Muscle layer of colon (tissue), 2 donors: Measurements from ENCODE around the gene BMP8B.
"Not testable (repeated sequence)": the region's sequence is repeated elsewhere in the genome, so short reads cannot be mapped to it uniquely, and the experiment has no call there.

Source experiments
- H3K27ac ChIP-seq: one replicate; pipeline ENCODE4 v1.7.0; 2013; ENCODE audit warnings: low read depth, mild to moderate bottlenecking, low read length, moderate library complexity
- H3K27me3 ChIP-seq, 2 donors: one replicate each; pipeline ENCODE4 v1.7.0; 2013; ENCODE audit warnings: low read length in 2 of 2, mild to moderate bottlenecking in 2 of 2; ENCODE audit not compliant: insufficient read depth in 2 of 2, control insufficient read depth in 1 of 2
- H3K36me3 ChIP-seq: one replicate; pipeline ENCODE4 v1.7.0; 2013; ENCODE audit warnings: mild to moderate bottlenecking, low read length; ENCODE audit not compliant: insufficient read depth
- H3K4me1 ChIP-seq: one replicate; pipeline ENCODE4 v1.7.0; 2013; ENCODE audit warnings: mild to moderate bottlenecking, low read length; ENCODE audit not compliant: insufficient read depth
- H3K4me3 ChIP-seq, 2 donors: one replicate each; pipeline ENCODE4 v1.7.0; 2013; ENCODE audit warnings: low read length in 2 of 2, low read depth in 1 of 2, mild to moderate bottlenecking in 1 of 2, moderate library complexity in 1 of 2
- H3K9ac ChIP-seq: one replicate; pipeline ENCODE4 v1.7.0; 2013; ENCODE audit warnings: low read length
- H3K9me3 ChIP-seq: one replicate; pipeline ENCODE4 v1.7.0; 2013; ENCODE audit warnings: mild to moderate bottlenecking, low read length
- donor health status: abdominal sarcoma.
- donor health status: Adenocarcinoma of cecum.

The BMP8B gene

GRCh38 chr1:39826583-39826982, 37.9 kb upstream of the BMP8B start:
- H3K4me3 ChIP-seq: no peak overlapping the region
- H3K9ac ChIP-seq: no peak overlapping the region
- no peak overlapping the region for H3K27ac ChIP-seq
- no peaks in the 10 kb centered on the region for H3K9me3 ChIP-seq
- no peaks in the 10 kb centered on the region for H3K4me1 ChIP-seq
- peaks cover 0 to 4% of the 10 kb centered on the region in 2 donors for H3K27me3 ChIP-seq
- no peaks in the 10 kb centered on the region for H3K36me3 ChIP-seq

GRCh38 chr1:39825432-39825941, 36.8 kb upstream of the BMP8B start:
- H3K9ac ChIP-seq: no peak overlapping the region
- no peaks in the 10 kb centered on the region for H3K9me3 ChIP-seq
- H3K27ac ChIP-seq: no peak overlapping the region
- H3K36me3 ChIP-seq: no peaks in the 10 kb centered on the region
- H3K4me3 ChIP-seq: no peak overlapping the region
- H3K4me1 ChIP-seq: no peaks in the 10 kb centered on the region
- peaks cover 0 to 4% of the 10 kb centered on the region in 2 donors for H3K27me3 ChIP-seq

- H3K9me3 ChIP-seq, H3K4me3 ChIP-seq, H3K27me3 ChIP-seq, H3K9ac ChIP-seq, H3K27ac ChIP-seq, H3K4me1 ChIP-seq, H3K36me3 ChIP-seq: not testable (repeated sequence)
Measured at GRCh38 chr1:39823450-39823849, 34.8 kb upstream of the BMP8B start.

DNA sequence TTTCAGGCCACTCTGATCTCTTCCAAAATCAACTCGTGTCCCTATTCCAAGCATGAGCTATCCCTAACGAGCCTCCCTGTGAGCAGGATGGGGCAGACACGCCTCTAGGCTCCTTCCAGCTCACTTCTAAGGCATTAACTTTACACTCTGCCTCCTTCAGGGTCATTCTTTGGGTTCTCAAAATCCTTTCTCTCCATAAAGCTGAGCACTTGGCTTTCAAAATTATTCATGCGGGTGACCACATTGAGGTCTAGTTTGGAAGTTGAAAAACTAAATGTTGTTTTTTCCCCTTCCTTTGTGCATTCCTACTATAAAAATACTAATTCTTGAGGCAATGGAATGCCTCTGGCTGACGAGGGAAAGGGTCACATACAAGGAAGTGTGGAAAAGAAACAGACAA, 33.5 kb upstream of the BMP8B start:
- H3K9me3 ChIP-seq: no peaks in the 10 kb centered on the region
- H3K4me1 ChIP-seq: no peaks in the 10 kb centered on the region
- H3K36me3 ChIP-seq: no peaks in the 10 kb centered on the region
- H3K9ac ChIP-seq: no peak overlapping the region
- peaks cover 0 to 7% of the 10 kb centered on the region in 2 donors for H3K27me3 ChIP-seq
- H3K4me3 ChIP-seq: no peak overlapping the region
- no peak overlapping the region for H3K27ac ChIP-seq

- Histone ChIP-seq H3K27me3 (peaks cover 0 to 7% of the 10 kb centered on the region in 2 donors), H3K9ac (no peak overlapping the region), H3K36me3 (no peaks in the 10 kb centered on the region), H3K4me3 (no peak overlapping the region), H3K27ac (no peak overlapping the region), H3K9me3 (no peaks in the 10 kb centered on the region), H3K4me1 (no peaks in the 10 kb centered on the region)
Measured at GRCh38 chr1:39819091-39819812, 30.6 kb upstream of the BMP8B start.

DNA sequence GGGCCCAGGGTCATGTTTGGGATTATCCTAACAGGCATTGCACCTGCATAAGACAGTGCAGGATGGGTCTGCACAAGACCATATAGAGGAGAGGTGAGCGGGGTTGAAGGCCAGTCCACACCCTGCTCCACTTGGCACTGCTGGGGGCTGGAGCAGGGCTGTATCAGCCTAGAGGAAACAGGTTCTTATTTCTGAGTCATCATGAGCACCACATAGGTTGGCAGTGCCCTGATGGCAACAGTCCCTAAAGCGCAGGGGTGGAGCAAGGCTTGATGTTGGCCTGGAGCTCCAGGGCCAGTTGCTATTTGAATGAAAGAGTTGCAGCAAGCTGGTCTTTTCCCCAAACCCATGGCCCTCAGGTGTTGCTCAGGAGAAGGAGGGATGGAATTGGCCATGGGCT, 29.8 kb upstream of the BMP8B start:
- no peaks in the 10 kb centered on the region for H3K9me3 ChIP-seq
- no peaks in the 10 kb centered on the region for H3K36me3 ChIP-seq
- H3K9ac ChIP-seq: no peak overlapping the region
- H3K4me3 ChIP-seq: no peak overlapping the region
- H3K4me1 ChIP-seq: no peaks in the 10 kb centered on the region
- H3K27ac ChIP-seq: no peak overlapping the region
- H3K27me3 ChIP-seq: peaks cover 0 to 3% of the 10 kb centered on the region in 2 donors

- not testable (repeated sequence) for H3K27me3 ChIP-seq
Measured at GRCh38 chr1:39817091-39817932, 28.6 kb upstream of the BMP8B start.

GRCh38 chr1:39816415-39817090, 27.9 kb upstream of the BMP8B start:
- Histone ChIP-seq H3K36me3 (no peaks in the 10 kb centered on the region), H3K4me1 (no peaks in the 10 kb centered on the region), H3K27me3 (peaks cover 0 to 3% of the 10 kb centered on the region in 2 donors), H3K9ac (no peak overlapping the region), H3K4me3 (no peak overlapping the region), H3K9me3 (no peaks in the 10 kb centered on the region), H3K27ac (no peak overlapping the region)

More at GRCh38 chr1:39817091-39817932, 28.6 kb upstream of the BMP8B start:
- not testable (repeated sequence) for H3K27ac ChIP-seq, H3K4me3 ChIP-seq, H3K36me3 ChIP-seq, H3K9ac ChIP-seq, H3K9me3 ChIP-seq, H3K4me1 ChIP-seq

- no peak overlapping the region for H3K4me3 ChIP-seq
- no peaks in the 10 kb centered on the region for H3K4me1 ChIP-seq
Measured at GRCh38 chr1:39812913-39813312, 24.2 kb upstream of the BMP8B start.

DNA sequence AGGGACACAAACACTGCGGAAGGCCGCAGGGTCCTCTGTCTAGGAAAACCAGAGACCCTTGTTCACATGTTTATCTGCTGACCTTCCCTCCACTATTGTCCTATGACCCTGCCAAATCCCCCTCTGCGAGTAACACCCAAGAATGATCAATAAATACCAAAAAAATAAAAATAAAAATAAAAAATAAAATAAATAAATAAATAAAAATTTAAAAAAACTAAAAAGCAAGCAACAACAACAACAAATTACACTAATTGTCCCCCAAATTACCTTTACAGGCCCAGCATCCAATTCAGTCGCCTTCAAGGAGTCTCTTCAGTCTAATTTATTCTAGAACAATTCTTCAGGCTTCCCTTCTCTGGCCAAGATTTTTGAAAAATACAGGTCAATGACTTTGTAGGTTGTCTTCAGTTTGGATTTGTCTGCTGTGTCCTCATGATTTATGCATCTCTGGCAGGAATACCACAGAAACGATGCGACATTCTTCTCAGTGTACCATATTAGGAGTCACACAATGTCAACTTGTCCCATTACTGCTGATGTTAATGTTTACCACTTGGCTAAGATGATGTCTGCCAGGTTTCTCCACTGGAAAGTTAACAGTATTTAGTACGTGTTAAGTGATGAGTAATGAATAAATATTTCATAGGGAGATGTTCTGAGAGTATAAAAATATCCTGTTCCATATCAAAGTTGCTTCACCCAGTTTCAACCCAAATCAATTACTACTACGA, 20.3 kb upstream of the BMP8B start:
- no peaks in the 10 kb centered on the region for H3K27me3 ChIP-seq
- H3K4me3 ChIP-seq: no peak overlapping the region
- H3K27ac ChIP-seq: no peak overlapping the region
- H3K9me3 ChIP-seq: no peaks in the 10 kb centered on the region
- H3K36me3 ChIP-seq: no peaks in the 10 kb centered on the region
- H3K9ac ChIP-seq: no peak overlapping the region
- H3K4me1 ChIP-seq: no peaks in the 10 kb centered on the region

More at GRCh38 chr1:39812913-39813312, 24.2 kb upstream of the BMP8B start:
- no peaks in the 10 kb centered on the region for H3K27me3 ChIP-seq
- H3K9me3 ChIP-seq: no peaks in the 10 kb centered on the region
- no peaks in the 10 kb centered on the region for H3K36me3 ChIP-seq
- H3K27ac ChIP-seq: no peak overlapping the region
- H3K9ac ChIP-seq: no peak overlapping the region

DNA sequence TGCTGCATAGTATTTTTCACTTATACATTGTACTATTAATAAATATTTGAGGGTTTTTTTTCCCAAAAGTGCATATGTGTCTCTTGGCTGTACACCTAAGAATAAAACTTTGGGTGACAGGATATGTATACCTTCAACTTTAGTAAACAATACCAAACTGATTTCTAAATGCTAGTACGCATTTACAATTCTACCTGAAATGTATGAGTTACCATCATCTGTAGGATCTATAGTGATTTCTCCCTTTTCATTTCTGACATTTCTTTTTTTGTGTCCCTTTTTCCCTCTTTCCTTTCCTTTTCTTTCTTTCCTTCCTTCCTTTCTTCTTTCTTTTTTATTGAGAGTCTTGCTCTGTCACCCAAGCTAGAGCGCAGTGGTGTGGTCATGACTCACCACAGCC, 16.7 kb upstream of the BMP8B start:
- H3K4me3 ChIP-seq: no peak overlapping the region
- H3K9ac ChIP-seq: no peak overlapping the region
- H3K4me1 ChIP-seq: no peaks in the 10 kb centered on the region
- H3K27ac ChIP-seq: no peak overlapping the region
- H3K36me3 ChIP-seq: no peaks in the 10 kb centered on the region
- H3K27me3 ChIP-seq: no peaks in the 10 kb centered on the region
- H3K9me3 ChIP-seq: no peaks in the 10 kb centered on the region
